HG02678 (cell line): ENCODE measurements around the gene IQCM.

Experiments
- ATAC-seq: cut with Tn5 transposase; IDR thresholded peaks from one replicate; pipeline ENCODE4 v1.9.1; 2021; ENCODE audit warnings: mild to moderate bottlenecking, moderate library complexity; ENCODE audit not compliant: unreplicated experiment

Gene IQCM

DNA sequence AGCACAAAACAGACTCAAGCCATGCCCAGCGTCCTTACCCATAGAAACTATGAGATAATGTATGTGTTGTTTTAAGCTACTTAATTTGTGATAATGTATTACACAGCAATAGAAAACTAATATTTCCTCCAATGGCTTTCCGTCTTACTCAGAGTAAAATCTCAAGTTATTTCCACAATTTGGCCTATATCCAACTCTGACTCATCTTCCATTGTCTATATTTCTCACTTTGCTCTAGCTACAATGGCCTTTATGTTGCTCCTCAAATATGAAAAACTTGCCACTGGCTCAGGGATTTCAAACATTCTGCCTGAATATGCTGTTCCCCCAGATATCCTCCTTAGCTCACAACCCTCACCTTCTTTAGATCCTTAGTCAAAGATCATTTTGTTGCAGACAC lies 31.6 kb downstream of the IQCM start:
- ATAC-seq = no peak

DNA sequence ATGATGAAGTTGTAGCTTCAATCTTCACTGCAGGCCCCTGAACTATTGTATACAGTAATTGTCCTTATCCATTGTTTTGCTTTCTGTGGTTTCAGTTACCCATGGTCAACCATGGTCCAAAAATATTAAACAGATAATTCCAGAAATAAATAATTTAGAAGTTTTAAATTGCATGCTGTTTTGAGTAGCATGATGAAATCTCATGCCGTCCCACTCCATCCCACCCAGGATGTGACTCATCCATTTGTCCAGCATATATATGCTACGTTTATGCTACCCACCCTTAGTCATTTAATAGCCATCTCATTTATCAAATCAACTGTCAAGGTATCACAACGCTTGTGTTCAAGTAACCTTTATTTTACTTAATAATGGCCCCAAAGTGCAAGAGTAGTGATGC lies 34.5 kb downstream of the IQCM start:
- ATAC-seq = no peak

DNA sequence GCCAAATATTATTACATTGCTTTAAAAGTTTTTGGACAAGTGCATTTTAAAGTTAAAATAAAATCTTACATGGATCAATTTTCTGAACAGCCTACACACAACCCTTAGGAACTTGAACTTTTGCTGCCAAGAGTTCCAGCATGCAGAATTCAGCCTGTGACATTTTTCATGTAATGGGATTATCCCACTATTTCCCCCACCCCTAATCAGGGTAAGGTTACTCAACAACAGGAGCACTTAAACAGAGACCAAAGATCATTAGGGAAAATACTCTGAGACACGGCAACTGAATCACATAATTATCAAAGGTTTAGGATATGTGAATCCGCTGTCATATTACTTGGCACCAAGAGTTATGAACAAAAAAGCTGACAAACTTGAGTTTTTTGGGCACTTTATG lies 47.2 kb downstream of the IQCM start:
- no peak for ATAC-seq

DNA sequence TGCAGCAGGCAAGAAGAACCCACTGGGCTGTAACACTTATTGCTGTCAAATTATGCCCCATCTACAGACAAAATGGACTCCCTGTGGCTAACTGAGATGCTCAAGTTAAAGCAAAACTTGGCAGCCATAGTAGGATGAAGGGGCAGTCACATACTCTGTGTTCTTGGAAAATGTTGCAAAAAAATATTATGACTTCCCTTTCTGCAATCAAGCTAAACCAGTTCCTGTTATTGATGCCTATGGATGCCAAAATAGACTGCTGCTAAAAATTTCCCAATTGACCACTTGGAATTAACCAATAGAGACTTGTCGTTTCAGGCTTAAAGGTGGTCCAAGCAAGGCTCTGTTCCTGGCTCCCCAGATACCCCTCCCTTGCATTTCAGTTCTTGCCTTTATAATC lies 49.5 kb downstream of the IQCM start:
- ATAC-seq = no peak

DNA sequence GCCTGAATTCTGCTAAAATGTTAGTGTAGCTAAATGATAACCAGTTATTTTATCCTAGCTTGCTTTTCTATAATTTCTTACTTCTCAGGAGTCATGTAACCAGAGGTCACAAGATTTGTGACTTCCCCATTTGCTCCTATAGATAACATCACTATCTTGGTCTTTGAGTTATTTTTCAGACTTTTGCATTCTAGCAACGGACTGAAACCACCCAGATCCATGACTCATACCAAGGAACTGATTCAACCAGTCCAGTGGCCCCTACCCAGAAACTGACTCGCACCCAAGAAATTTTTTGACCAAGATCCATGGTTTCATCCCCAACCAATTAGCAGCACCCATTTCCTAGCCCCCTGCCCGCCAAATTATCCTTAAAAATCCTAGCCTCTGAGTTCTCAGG lies 50.0 kb downstream of the IQCM start:
- ATAC-seq = no peak

DNA sequence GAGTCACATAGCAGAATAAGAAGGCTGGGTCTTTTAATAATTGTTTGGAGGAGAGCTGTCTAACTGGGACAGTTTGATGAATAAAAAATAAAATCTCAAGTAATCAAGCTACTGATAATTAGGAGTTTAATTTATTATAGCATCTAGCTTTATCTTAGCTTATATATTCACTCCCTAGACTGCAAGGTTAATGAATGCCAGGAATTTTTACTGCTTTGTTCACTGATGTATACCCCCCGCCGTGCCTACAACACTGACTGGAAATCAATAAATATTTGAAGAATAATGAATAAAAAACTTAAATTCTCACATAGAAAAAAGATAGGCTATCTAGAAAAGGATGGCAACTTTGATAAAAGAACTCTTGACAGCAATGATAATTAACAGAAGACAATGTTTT lies 59.7 kb downstream of the IQCM start:
- no peak for ATAC-seq

DNA sequence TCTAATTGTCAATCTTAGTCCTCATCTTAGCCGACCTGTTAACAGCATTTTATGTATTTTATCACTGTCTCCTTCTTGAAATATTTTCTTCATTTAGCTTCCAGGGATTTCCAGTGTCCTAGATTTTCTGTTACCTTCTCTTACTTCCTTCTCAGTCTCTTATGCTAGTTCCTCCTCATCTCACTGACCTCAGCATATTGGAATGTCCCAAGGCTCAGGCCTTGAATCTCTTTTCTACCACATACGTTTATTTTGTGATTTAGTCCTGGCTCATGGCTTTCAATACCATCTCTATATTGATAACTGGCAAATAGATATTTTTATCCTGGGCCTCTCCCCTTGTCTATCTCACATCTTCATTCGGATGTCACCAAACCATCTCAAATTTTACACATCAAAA lies 61.1 kb downstream of the IQCM start:
- no peak for ATAC-seq

DNA sequence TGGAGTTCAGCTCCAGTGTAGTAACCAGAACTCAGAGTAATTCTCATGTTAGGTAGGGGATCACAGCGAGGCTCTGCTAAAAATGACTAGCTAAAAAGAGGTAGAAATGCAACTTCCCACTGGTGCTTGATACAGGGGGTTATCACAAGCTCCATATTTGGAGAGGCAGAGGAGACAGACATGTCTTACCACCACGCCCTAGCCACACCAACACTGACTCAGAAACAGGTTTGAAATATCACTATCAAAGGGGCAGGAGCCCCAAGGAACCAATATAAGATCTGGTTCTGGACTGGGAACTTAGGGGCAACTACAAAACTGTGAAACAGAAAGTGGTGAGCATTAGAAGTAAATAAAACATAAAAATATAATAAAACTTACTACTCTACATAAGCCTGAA lies 62.9 kb downstream of the IQCM start:
- ATAC-seq = no peak

DNA sequence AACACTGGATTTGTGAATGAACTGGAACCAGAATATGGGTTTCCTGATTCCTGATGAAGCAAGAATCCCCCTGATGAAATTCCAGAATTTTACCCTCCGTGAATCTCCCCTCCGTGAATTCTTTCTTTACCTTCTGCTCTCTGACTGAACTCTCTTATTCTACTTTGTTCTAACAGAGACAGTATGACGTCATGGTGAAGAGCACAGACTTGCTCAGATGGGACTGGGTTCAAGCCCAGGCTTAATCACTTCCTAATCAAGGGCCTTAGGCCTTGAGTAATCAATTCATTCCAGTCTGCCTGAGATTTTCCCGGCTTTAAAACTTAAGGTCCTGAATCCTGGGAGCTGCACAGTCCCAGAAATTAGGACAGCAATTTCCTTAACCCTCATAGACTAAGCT lies 64.5 kb downstream of the IQCM start:
- ATAC-seq = no peak

DNA sequence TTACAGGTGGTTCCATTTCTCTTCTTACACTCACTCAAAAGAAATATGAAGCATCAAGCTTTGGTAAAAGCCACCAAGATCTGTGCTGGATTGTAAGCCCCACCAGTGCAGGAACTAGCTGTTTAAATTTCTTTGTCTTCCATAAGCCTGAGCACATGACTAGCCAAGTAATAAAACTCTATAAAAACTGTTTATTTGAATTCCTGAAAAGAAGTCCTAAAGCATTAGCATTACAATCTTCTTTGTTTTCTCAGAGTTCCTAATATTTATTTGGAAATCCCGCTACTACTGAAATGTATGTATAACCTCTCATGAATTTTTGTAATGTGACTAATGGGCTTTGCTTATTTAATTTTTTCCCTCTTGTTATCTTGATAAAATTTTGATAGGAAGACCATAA lies 65.9 kb downstream of the IQCM start:
- ATAC-seq = no peak

DNA sequence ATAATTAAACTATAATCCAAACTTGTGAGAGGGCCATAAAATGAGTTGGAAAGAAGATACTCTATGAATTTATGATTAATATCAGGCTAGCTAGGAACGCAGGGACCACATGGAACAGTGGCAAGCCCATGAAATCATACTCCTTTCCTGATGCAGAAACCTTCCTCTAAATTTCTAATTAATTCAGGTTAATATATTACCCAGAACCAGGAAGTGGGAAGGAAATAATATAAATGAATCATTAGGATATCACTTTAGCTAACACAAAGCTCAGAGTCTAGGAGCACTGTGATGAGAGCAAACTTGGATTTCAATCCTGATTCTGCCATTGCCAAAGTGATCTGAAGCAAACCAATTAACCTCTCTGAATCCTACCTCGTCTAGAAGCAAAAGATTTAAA lies 68.0 kb downstream of the IQCM start:
- no peak for ATAC-seq

DNA sequence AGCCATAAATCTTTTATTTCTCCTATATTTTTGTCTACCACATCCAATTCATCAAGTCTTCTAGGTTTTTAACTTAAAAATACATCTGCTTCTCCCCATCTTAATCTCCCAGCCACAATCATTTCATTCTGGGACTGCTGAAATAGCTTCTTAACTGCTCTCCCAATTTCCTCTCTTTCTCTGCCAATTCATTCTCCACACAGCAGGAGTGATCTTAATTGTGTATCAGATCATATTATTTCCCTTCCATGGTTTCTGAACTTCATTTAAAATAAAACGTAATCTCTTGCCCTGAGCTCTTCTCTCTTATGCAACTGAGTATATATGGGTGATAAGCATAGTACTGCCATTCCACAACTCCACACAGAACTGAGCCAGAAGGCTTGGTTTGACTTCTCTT lies 69.4 kb downstream of the IQCM start:
- ATAC-seq = no peak

DNA sequence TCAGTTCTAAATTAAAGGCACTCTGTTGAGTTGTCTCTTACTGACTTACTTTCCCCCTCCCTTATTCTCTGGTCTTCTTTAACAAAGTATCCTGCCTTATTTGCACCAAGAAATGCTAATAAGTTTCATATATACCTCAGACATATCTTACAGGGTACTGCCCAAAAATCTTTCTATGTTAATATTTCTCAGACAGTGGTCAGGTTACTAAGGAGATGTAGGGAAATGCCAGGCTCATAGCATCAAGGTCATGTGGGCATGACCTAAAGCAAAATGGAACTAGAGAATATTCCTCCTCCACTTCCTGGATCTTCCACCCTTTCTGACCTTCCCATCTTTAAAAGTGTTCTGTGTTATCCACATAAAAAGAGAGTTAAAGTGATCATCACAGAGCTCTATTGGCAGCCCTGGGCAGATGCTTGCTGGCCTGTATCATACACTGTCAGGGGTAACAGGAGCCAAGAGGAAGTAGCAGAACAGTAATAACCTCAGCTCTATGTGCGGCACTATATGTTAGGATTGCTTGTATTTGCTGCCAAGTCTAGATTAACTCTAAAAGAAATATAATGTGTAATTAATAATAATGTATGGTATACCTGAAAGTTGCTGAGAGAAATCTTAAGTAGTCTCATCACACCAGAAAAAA lies 74.3 kb downstream of the IQCM start:
- peak; percentile 43 for ATAC-seq

DNA sequence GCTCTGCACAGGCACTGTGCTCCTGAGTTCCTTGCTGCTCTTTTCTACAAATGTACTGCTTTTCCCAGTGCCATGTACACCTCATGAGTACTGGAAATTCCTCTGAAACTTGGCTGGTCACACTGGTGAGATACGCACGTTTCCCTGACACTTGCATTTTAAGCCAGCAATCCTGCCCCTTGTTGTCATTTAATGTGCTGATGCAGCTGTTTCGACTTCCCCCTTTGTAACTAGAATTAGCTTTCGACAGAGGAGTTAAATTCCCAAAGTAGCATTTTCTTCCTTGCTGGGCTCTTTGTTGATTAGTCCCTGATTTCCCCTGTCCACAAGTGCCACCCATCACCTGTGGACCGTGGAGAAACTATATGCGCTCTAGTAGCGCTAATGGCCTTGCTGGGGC lies 77.5 kb downstream of the IQCM start:
- no peak for ATAC-seq

DNA sequence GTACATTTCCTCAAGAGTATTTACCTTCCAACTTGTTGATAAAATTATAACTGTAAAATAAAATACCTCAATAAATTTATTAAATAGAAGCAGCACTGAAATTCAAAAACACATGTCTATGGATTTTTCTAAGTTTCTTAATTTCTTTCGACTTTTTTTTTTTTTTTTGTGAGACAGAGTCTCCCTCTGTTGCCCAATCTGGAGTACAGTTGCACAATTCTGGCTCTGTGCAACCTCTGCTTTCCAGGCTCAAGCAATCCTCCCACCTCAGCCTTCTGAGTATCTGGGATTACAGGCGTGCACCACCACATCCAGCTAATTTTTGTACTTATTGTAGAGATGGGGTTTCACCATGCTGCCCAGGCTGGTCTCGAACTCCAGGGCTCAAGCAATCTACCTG lies 79.8 kb downstream of the IQCM start:
- no peak for ATAC-seq

DNA sequence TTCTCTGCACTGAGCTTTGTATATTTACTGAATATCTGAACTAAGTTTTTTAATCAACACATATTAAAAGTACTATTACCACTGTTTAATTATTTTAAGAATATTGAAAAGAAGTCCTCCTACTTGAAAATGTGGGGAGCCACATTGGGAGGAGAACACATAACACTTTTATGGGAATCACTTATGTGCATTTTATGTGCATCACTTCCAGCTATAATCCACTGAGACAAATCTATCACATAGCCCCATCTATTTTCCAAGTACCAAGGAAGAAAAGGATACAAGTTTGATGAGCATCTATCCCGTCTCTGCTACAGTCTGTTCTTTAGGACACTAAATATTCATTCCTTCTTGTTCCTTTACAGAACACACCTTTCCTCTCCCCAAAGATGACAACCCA lies 87.2 kb downstream of the IQCM start:
- no peak for ATAC-seq

DNA sequence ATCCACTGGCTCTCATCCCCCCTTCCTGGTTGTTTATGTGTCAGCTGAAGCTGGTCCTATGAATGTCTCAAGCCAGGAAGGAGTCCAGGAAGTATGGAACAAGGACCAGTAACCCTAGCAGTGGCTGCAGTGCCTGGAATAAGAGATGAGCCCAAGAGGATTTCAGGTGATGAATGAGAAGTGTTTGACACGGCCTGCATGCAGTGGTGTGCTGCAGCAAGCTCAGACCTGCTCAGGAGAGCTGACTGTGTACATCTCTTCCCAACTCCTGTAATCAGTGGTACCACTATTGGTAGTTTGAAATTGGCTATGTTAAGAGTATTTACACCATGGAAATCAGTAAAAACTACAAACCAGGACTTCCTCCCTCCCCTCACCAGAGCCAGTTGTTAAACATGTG lies 88.0 kb downstream of the IQCM start:
- no peak for ATAC-seq

DNA sequence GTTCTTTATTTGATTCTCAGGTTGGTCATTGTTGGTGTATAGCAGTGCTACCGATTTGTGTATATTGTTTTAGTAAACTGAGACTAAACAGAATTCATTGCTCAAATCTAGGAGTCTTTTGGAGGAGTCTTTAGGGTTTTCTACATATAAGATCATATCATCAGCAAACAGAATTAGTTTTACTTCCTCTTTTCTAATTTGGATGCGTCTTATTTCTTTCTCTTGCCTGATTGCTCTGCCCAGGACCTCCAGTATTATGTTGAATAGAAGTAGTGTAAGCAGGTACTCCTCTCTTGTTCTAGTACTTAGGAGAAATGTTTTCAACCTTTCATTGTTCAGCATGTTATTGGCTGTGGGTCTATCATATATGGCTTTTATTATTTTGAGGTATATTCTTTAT lies 92.6 kb downstream of the IQCM start:
- no peak for ATAC-seq

DNA sequence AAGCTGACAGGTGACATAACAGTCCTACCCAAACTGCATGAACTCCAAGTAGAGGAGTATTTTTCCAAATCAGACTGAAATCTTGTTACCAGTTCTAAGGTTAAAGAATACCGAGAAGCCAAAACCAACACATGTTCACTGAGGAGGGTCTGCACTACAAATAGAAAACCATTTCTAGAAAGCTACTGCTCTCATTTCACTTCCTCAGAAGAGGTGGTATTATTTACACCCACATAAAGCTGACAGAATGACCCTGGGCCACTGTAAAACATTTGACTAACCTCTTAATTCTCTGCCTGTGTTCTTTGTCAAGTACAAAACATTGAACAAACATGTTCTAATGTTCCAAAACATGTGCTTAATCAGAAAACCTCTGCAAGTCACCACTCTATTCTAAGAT lies 95.8 kb downstream of the IQCM start:
- ATAC-seq = no peak

DNA sequence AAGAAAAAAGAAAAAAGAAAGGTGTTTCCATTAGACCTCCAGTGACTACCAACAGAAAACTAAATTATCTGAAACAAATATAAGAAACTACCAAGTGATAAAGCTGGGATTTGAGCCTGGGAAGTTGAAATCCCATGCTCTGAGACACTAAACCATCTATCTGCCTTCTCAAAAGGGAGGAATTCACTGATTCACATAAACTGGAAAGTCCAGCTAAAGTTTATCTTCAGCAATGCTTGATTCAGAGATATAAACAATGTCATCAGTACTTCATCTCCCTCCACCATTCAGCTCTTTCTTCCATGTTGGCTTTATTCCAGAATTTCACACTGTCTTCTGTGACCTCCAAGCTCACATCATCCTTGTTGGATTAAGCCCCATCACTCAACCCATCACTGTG lies 96.3 kb downstream of the IQCM start:
- ATAC-seq = no peak

DNA sequence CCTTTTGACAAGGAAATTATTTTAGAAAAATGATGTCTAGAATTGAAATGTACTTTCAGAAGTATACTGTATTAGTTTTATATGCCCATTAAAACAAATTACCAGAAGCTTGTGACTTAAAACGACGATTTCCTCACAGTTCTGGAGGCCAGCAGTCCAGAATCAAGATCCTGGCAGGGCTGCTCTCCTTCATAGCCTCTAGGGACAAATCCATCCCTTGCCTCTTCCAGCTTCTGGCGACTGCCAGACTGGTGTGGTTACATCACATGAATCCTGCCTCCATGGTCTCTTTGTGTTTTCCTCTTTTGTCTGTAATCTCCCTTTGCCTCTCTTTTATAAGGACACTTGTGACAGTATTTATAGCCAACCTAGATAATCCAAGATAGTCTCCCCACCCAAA lies 97.1 kb downstream of the IQCM start:
- ATAC-seq = no peak

DNA sequence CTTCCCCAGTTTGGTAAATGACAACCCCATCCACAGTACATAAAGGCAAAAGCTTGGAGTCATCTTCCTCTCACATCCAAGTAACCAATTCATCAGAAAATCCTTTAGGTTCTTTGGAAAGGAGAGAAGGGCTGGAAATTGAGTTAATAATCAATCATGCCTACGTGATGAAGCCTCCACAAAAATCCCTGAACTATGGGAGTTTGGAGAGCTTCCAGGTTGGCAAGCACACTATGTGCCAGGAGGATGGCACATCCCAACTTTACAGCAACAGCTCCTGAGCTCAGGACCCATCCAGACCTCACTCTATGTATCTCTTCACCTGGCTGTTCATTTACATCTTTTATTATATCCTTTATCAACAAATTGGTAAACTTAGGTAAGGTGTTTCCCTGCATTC lies 98.9 kb downstream of the IQCM start:
- ATAC-seq = no peak

DNA sequence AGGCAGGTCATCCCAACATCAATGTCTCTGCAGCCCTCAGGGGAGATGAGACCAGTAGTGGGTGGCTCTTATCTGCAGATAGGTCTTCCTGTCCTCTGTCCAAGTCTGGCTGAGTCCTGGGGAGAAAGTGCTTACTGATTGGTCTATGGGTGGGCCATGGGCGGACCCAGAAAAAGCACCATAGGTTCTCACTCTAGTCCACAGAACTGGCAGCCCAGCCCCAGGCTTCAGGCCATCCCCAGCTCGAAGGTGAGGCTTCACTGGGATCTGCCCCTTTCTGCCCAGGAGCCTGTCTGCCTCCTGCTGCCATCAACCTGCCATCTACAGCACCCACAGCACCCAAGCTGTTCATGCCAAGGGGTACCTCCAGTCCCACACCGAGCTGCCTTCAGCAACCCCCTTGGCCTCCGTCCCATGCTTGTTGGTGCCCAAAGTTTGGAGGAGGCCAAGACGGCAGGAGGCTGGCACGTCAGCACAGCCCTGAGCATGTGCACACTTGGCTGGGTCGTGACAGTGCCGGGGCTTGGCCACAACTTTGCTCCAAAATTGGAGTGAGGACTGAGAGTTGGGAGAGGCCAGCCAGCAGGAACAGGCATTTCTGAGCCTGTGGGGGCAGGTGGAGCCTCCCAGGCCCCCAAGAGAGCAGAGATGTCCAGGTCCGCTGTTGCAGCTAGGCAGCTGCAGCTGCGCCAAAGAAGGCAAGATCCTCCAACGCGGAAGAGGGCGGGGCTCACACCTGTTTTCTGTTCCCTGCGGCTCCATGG lies 99.6 kb downstream of the IQCM start:
- ATAC-seq = no peak
